ENCODE measurements around the gene USP31.
A peak's percentile ranks its signal among the peaks of the same experiment; 100 is the strongest.
"Not testable (repeated sequence)": the region's sequence is repeated elsewhere in the genome, so short reads cannot be mapped to it uniquely, and the experiment has no call there.

USP31 gene

GRCh38 chr16:23158114-23158513, 8.9 kb upstream of the USP31 start:
- DNase-seq (ENCODE audit: extremely low spot score, insufficient read length, low read depth) (no peak), FAIRE-seq (no peak)

- DNase-seq (ENCODE audit: extremely low spot score, insufficient read length, low read depth) = no peak
- FAIRE-seq = peak; percentile 54
Measured at GRCh38 chr16:23156946-23157460, 7.8 kb upstream of the USP31 start.

- no peak for FAIRE-seq
- no peak for DNase-seq (ENCODE audit: extremely low spot score, insufficient read length, low read depth)
Measured at GRCh38 chr16:23156110-23156509, 6.9 kb upstream of the USP31 start.

- DNase-seq (ENCODE audit: extremely low spot score, insufficient read length, low read depth) (no peak), FAIRE-seq (no peak)
Measured at GRCh38 chr16:23155445-23156049, 6.3 kb upstream of the USP31 start.

GRCh38 chr16:23152386-23153178, 3.3 kb upstream of the USP31 start:
- no peak for DNase-seq (ENCODE audit: extremely low spot score, insufficient read length, low read depth)
- no peak for FAIRE-seq

- no peak for FAIRE-seq
Measured at GRCh38 chr16:23149993-23150364, 727 bp upstream of the USP31 start.

GRCh38 chr16:23148513-23149266, 562 bp downstream of the USP31 start:
- DNase-seq (ENCODE audit: extremely low spot score, insufficient read length, low read depth) (peak; percentile 23), FAIRE-seq (no peak)

More at GRCh38 chr16:23149993-23150364, 727 bp upstream of the USP31 start:
- DNase-seq (ENCODE audit: extremely low spot score, insufficient read length, low read depth) = no peak

GRCh38 chr16:23148166-23148512, 1.1 kb downstream of the USP31 start:
- no peak for DNase-seq (ENCODE audit: extremely low spot score, insufficient read length, low read depth)
- no peak for FAIRE-seq

GRCh38 chr16:23147666-23148065, 1.6 kb downstream of the USP31 start:
- DNase-seq (ENCODE audit: extremely low spot score, insufficient read length, low read depth) (no peak), FAIRE-seq (no peak)

GRCh38 chr16:23146877-23147601, 2.2 kb downstream of the USP31 start:
- DNase-seq (ENCODE audit: extremely low spot score, insufficient read length, low read depth) (no peak), FAIRE-seq (no peak)

- FAIRE-seq (no peak), DNase-seq (ENCODE audit: extremely low spot score, insufficient read length, low read depth) (no peak)
Measured at GRCh38 chr16:23145608-23146007, 3.6 kb downstream of the USP31 start.

- DNase-seq (ENCODE audit: extremely low spot score, insufficient read length, low read depth) (no peak), FAIRE-seq (no peak)
Measured at GRCh38 chr16:23145186-23145585, 4.1 kb downstream of the USP31 start.

GRCh38 chr16:23144393-23144792, 4.9 kb downstream of the USP31 start:
- not testable (repeated sequence) for DNase-seq (ENCODE audit: extremely low spot score, insufficient read length, low read depth); FAIRE-seq

- no peak for FAIRE-seq
- no peak for DNase-seq (ENCODE audit: extremely low spot score, insufficient read length, low read depth)
Measured at GRCh38 chr16:23143391-23143790, 5.9 kb downstream of the USP31 start.

- FAIRE-seq = no peak
- no peak for DNase-seq (ENCODE audit: extremely low spot score, insufficient read length, low read depth)
Measured at GRCh38 chr16:23141959-23142740, 7.1 kb downstream of the USP31 start.

GRCh38 chr16:23141500-23141899, 7.8 kb downstream of the USP31 start:
- DNase-seq (ENCODE audit: extremely low spot score, insufficient read length, low read depth) (no peak), FAIRE-seq (no peak)

- FAIRE-seq (no peak), DNase-seq (ENCODE audit: extremely low spot score, insufficient read length, low read depth) (no peak)
Measured at GRCh38 chr16:23141033-23141432, 8.2 kb downstream of the USP31 start.

- no peak for FAIRE-seq
- no peak for DNase-seq (ENCODE audit: extremely low spot score, insufficient read length, low read depth)
Measured at GRCh38 chr16:23140107-23140506, 9.1 kb downstream of the USP31 start.

- no peak for DNase-seq (ENCODE audit: extremely low spot score, insufficient read length, low read depth)
- FAIRE-seq = no peak
Measured at GRCh38 chr16:23137818-23138217, 11.4 kb downstream of the USP31 start.

GRCh38 chr16:23137256-23137655, 12.0 kb downstream of the USP31 start:
- no peak for FAIRE-seq
- DNase-seq (ENCODE audit: extremely low spot score, insufficient read length, low read depth) = no peak
